Renal cortex interstitium (tissue), 15 donors: ENCODE results near the gene PRKD1. TPM values are rescaled to one million over a fixed set of nuclear protein-coding genes. Genes with fewer than 3 reads are reported as not detected.
A peak's percentile ranks its signal among the peaks of the same experiment; 100 is the strongest.

Source experiments
- DNase-seq, 11 donors: peaks; one replicate each; pipeline ENCODE4 v3.0.0-alpha.2; 2013; ENCODE audit warnings: low read depth in 9 of 11, low spot score in 4 of 11; ENCODE audit errors: extremely low read depth in 1 of 11
- long read RNA-seq, 16 experiments: transcript quantifications; one replicate each; lab custom pipeline, GENCODE V29; 2026
- polyA plus RNA-seq, 3 donors: library from polyadenylated mRNA; unstranded; fragments of 120-200 nt; gene quantifications; one replicate each; pipeline ENCODE4 v1.2.1, GENCODE V29; 2013; ENCODE audit not compliant: insufficient read length in 3 of 3

PRKD1 gene
- 10 to 100 TPM; 30.7 to 33.0 (median 31.3) TPM for polyA plus RNA-seq
- long read RNA-seq, donor 1, partial matches to known transcripts = 5 of 5 reads
- long read RNA-seq, donor 1, other reads (novel, unspliced or antisense) = 0 of 5 reads
- long read RNA-seq, donor 2, partial matches to known transcripts = 5 of 5 reads
- long read RNA-seq, donor 2, other reads (novel, unspliced or antisense) = 0 of 5 reads
- long read RNA-seq, donor 3 = 0 reads
- long read RNA-seq, donor 4, partial matches to known transcripts = 23 of 23 reads
- long read RNA-seq, donor 4, other reads (novel, unspliced or antisense) = 0 of 23 reads
- long read RNA-seq, donor 5 = 0 reads
- long read RNA-seq, donor 6, partial matches to known transcripts = 11 of 11 reads
- long read RNA-seq, donor 6, other reads (novel, unspliced or antisense) = 0 of 11 reads
- long read RNA-seq, donor 7, partial matches to known transcripts = 10 of 10 reads
- long read RNA-seq, donor 7, other reads (novel, unspliced or antisense) = 0 of 10 reads
- long read RNA-seq, donor 8 = 0 reads
- long read RNA-seq, donor 9 = 0 reads
- long read RNA-seq, donor 10 = 0 reads
- long read RNA-seq, donor 11, partial matches to known transcripts = 0 of 1 reads
- long read RNA-seq, donor 11, other reads (novel, unspliced or antisense) = 0 of 1 reads
- long read RNA-seq, donor 12, partial matches to known transcripts = 8 of 8 reads
- long read RNA-seq, donor 12, other reads (novel, unspliced or antisense) = 0 of 8 reads
- long read RNA-seq, donor 13 = 0 reads
- long read RNA-seq, donor 14 = 0 reads
- long read RNA-seq, donor 15 = 0 reads
- long read RNA-seq, donor 16, partial matches to known transcripts = 53 of 53 reads
- long read RNA-seq, donor 16, other reads (novel, unspliced or antisense) = 0 of 53 reads

GRCh38 chr14:29927376-29928116 lies at the start of gene PRKD1:
PRKD1 (minus strand) TSS chr14:29927847.
- DNase-seq = peak in 9 of 11 donors; percentile 40 to 74 (median 60)

GRCh38 chr14:29971101-29971500 lies 43.5 kb upstream of the PRKD1 start:
- no peak for DNase-seq

DNA sequence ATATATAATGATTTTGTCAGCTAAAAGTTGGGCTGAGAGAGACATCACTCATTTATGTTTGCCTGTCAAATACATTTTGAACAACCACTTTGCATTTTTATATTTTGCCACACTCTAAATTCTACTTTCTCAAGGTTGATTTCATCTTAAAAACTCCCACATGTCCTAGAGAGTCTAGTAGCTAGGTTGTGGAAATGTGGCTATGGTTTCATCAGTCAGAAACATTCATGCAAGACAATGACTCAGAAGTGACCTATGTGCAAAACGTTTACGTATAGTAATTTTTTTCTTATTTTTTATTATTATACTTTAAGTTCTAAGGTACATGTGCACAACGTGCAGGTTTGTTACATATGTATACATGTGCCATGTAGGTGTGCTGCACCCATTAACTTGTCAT lies 27.4 kb upstream of the PRKD1 start:
- no peak for DNase-seq

- DNase-seq = no peak
These were observed 25.9 kb upstream of the PRKD1 start for GRCh38 chr14:29953501-29953900.

DNA sequence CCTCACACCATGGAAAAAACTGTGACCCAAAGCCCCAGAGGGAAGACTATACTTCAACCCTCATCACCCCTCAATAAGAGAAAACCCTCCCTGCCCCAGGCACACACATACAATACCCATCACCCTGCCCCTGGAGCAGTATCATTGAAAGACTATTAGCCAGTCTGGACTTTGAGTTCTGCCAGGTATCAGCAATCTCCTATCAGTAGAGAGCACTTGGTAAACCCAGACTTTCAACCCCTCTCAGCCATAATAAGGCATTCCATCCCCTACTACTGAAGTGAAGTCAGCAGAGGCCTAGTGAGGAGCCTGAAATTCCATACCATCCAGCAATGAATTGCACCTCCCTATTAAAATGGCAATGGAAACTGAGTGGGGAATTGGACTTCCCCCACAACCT lies 16.4 kb upstream of the PRKD1 start:
- DNase-seq = no peak

GRCh38 chr14:29941401-29941800 lies 13.8 kb upstream of the PRKD1 start:
- DNase-seq = no peak

GRCh38 chr14:29940482-29940881 lies 12.8 kb upstream of the PRKD1 start:
- no peak for DNase-seq

DNA sequence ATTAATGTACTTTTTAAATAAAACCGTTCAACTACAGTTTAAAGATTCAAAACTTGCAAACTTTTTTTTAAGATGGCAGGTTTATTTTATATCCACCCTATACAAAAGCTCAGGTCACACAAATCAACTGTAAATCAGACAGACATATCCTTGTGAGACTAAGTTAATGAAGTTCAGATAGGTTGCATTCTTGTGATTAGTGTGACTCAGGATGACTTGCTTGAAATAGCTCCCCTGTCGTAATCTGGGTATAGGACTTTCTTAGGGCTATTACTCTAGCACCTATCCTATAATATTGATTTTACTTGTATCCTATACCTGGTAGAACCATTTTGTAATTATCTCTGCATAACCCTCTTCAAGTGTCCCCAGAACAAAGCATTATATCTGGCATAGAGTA lies 9.5 kb upstream of the PRKD1 start:
- DNase-seq = no peak

- no peak for DNase-seq
These were observed 2.6 kb upstream of the PRKD1 start for GRCh38 chr14:29930283-29930682.

DNA sequence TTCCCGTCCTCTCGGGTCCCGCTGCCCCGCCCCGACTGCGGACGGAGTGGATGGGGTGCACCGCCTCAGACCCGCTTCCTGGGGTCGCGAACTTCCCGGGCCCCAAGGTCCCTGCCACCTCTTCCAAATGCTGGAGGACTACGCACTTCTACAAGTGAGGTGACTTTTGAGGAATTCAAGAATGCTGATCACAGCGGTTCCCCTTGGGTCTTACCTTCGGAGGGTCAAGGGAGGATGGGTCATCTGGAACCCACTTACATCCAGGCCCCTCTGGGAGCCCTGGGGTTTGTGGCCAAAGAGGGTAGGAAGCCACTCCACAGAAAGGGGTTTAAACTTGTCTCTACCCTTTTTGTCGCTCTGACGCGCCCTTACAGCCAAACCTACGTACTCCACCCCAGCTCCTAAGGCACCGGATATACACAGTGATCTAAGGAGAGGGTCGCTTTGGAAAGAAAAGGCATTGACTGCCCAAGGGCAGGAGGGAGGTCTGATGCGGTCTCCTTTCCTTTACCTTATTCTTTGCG lies 532 bp upstream of the PRKD1 start:
- DNase-seq = no peak

DNA sequence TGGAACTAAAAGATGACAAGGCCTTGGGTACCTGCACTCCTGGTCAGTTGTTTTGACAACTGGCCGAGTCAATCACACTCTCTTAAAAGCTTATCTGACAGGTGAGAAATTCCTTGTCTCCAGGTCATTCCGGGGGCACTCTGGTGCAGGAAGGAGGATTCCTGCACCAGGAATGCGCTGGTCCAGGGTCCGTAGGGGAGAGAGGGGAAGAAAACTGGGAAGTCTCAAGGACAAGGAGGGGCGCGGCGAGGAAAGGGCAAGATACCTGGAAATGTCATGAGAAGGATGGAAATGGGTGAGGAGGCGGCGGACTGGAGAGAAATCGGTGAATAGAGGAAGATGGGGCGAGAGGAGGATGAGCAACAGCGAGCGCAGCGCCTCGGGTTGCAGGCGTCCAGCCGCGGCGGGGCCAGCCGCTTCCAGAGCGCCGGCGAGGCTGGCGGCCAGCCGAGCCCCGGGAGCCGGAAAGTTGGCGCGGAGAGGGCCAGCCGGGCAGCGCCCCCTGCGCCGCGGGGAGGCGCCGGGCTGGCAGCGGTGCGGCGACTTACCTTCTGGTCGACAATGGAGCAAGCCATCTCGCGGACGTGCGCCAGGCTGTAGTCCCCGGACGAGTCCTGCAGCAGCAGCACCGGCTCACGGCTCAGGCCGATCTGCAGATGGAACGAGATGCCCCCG lies 809 bp downstream of the PRKD1 start:
- peak in 5 of 11 donors; percentile 28 to 50 (median 44) for DNase-seq

- DNase-seq = no peak
These were observed 1.4 kb downstream of the PRKD1 start for GRCh38 chr14:29926228-29926627.

GRCh38 chr14:29925736-29926135 lies 1.9 kb downstream of the PRKD1 start:
- DNase-seq = no peak

GRCh38 chr14:29925101-29925722 lies 2.4 kb downstream of the PRKD1 start:
- DNase-seq = no peak

- no peak for DNase-seq
These were observed 7.8 kb downstream of the PRKD1 start for GRCh38 chr14:29919845-29920244.

DNA sequence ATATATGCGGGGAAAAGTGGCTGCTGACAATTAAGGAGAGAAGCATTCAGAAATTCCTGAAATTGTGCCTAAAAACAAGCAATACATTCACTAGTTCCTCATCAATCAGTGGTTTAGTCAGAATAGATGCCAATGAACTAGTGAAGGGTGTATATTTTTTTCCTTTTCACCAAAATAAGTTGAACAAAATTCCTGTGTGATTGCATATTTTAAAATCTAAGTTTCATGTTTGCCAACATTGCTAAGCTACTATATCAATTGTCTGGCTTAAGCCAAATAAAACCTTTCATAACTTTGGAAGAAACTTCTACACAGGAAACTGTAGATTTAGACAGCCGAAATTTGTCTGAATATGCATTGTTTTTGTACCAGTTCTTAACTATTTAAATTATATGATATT lies 8.7 kb downstream of the PRKD1 start:
- DNase-seq = no peak

DNA sequence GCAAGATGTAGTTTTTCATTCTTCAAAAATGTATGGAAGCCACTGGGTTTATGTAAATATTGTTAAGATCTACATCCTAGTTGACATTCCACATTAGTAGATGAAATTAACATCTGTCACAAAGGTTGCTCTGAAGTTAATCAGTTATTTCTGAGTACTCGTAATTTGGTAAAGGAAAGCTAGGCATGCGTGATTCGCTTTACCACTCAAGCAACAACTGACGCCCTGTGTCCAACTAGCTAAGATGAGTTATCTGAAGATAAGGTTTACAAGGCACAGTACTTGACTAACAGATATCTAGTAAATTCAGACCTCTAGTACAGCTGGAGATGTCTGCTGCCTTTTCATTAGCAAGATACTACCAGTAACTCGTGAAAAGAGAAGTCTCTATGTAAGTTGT lies 14.1 kb downstream of the PRKD1 start:
- DNase-seq = no peak

GRCh38 chr14:29911810-29912209 lies 15.8 kb downstream of the PRKD1 start:
- no peak for DNase-seq
